KOPT-K1 (cell line): ENCODE results near the gene CD37.

Experiments used
- H3K27ac ChIP-seq: fragments of 200-600 bp; sonication (generic); 2 replicates; pipeline ENCODE4 v1.5.1; 2016; ENCODE audit warnings: antibody characterized with exemption, mild to moderate bottlenecking, low read depth, low read length; ENCODE audit not compliant: poor library complexity, severe bottlenecking
- H3K36me3 ChIP-seq: fragments of 200-600 bp; sonication (generic); 2 replicates; pipeline ENCODE4 v1.5.1; 2017; ENCODE audit warnings: antibody characterized with exemption, mild to moderate bottlenecking, low read length, moderate library complexity; ENCODE audit not compliant: insufficient read depth
- H3K9me3 ChIP-seq: fragments of 200-600 bp; sonication (generic); 2 replicates; pipeline ENCODE4 v1.5.1; 2017; ENCODE audit warnings: antibody characterized with exemption, low read length, mild to moderate bottlenecking; ENCODE audit not compliant: insufficient read depth, poor library complexity, severe bottlenecking

Gene CD37

DNA sequence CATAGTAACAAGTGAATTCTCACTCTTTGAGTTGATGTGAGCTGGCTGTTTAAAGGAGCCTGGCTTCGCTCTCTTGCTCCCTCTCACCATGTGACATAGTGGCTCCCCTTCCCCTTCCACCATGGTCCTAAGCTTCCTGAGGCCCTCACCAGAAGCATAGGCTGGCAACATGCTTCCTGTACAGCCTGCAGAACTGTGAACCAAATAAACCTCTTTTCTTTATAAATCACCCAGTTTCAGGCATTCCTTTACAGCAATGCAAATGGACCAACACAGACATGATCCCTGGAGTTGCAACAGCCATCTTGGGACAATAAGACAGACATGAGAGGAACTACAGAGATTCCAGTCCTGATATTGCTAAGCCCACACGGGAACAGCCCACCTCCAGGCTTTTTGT, 14.4 kb downstream of the CD37 start:
- Histone ChIP-seq H3K9me3 (peaks cover 7% of the 10 kb centered on the region), H3K36me3 (no peaks in the 10 kb centered on the region), H3K27ac (no peak overlapping the region)

DNA sequence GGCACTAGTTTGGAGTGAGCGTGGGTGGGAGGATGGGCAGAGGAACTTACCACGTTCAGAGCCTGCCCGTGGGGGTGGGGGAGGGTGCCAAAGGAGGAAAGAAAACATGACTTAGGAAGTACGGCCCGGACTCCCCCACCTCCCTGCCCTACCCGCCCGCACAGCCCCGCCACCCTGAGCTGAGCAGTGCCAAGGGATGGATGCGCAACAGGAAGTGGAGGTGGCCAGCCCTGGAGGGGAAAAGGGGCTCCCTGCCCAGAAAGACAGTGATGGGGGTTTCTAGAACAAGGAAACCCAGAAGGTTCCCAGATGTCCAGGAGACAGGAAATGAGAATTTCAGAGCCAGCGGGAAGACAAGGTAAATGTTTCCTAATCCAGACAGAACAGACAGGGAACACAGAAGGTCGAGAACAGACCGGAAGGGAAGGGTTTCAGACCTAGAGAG, 20.7 kb downstream of the CD37 start:
- H3K36me3 ChIP-seq: no peaks in the 10 kb centered on the region
- H3K9me3 ChIP-seq: no peaks in the 10 kb centered on the region
- no peak overlapping the region for H3K27ac ChIP-seq

GRCh38 chr19:49356382-49356781, 21.2 kb downstream of the CD37 start:
- Histone ChIP-seq H3K27ac (no peak overlapping the region), H3K36me3 (no peaks in the 10 kb centered on the region), H3K9me3 (no peaks in the 10 kb centered on the region)

GRCh38 chr19:49357186-49357585, 22.0 kb downstream of the CD37 start:
- H3K27ac ChIP-seq: no peak overlapping the region
- no peaks in the 10 kb centered on the region for H3K36me3 ChIP-seq
- H3K9me3 ChIP-seq: no peaks in the 10 kb centered on the region

DNA sequence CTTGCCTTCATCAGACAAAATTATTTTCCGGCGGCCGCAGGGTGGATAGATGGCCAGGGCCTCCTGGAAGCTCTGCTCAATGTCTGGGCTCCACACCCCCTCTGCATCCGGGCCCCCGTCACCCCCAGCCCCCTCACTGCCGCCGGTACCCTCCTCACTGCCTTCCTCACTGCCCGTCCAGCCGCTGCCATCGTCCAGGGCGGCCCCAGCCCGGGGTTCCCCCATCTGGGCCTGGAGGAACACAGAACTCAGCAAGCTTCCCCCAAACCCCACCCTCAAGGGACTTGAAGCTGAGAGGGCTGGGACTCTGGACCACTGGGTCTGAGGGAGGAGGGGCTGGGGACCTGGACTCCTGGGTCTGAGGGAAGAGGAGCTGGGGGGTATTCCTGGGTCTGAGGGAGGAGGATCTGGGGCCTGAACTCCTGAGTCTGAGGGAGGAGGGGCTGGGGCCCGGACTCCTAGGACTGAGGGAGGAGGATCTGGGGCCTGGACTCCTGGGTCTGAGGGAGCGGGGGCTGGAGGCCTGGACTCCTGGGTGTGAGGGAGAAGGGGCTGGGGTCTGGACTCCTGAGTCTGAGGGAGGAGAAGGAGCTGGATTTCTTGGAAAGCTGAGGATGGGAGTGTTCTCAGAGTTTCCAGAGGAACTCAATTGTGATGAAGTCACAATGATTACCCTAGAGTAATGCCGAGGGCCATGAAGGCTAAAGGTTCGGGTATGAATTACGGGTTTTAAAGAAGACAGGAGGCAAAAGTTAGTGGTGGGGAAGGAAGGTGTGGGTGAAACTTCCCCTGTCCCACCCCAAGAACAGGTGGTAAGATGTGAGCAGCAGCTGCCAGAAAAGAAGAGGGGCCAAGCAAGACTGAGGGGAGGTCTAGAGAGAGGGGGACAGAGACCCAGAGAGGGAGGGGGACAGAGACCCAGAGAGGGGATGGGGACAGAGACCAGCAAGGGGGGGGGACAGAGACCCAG, 24.9 kb downstream of the CD37 start:
- Histone ChIP-seq H3K9me3 (no peaks in the 10 kb centered on the region), H3K36me3 (no peaks in the 10 kb centered on the region), H3K27ac (no peak overlapping the region)

DNA sequence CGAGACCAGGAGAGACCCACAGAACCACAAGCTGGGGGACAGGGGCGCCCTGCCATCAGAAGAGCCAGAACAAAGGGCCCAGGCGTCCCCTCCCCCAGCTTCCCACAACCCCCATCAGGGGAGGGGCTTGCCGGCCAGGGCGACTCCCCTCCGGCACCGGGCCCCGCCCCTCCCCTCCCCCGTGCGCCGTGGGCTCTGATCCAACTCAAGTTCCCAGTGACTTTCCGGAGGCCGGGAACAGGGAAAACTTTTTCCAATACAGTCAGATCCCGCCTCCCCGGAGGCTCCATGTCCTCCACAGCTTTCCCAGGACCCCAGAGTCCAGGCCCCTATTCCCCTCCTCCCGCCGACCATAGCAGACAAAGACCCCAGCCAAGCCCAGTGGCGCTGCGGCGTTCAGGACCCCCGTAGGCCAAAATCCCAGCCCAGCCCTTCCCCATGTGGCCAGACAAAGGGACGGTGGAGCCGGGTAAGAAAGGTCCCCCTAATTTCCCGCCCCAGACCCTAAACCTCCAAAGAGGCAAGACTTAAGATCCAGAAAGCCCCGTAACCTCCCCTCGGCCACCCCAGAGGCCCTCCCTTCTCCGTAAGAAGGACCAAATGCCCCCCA, 26.3 kb downstream of the CD37 start:
- Histone ChIP-seq H3K27ac (no peak overlapping the region), H3K9me3 (no peaks in the 10 kb centered on the region), H3K36me3 (no peaks in the 10 kb centered on the region)

DNA sequence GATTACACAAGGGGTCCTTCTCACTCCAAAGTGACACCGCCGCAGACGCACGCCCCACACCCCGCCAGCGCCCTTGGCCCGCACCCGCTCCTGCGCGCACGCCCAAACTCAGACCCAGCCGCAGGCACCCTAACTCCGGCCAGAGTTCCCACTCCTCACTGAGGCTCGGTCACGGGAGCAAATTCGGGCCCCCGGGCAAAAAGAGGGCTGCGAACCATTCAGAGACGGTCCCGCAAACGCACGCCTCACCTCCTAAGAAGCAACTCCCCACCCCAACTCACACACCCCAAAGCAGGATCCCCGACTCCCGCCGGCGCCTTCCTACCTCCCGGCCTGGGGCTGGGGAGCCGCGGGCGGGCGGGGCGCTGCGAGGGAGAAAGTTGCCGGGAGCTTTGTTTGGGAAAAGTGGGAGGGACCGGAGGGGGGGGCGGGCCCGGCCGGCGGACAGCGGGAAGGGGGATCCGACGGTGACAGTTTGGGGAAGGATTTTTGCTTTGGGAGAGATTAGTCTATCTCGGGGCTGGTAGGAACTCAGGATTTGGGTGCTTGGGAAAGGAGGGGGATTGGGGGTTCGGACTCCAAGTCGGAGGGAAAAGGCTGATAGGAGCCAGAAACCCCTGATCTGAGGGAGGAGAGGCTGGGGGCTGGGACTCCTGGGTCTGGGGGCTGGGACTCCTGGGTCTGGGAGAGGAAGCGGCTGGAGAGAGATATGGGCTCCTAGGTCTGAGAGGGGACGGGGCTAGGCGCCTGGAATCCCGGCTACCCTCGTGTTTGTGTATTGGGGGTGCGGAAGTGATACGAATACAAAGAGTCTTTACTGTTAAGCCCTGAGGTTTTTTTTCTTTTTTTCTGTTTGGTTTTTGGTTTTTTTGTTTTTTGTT, 27.1 kb downstream of the CD37 start, which contains the start of gene TEAD2:
Gene TEAD2 (minus strand): TSS at position 369 of the 881 bp plus-strand sequence. CDS start 2,341 bp downstream, outside the sequence.
- no peaks in the 10 kb centered on the region for H3K9me3 ChIP-seq
- H3K36me3 ChIP-seq: no peaks in the 10 kb centered on the region
- no peak within 1 kb of the TSS for H3K27ac ChIP-seq

- Histone ChIP-seq H3K27ac (no peak overlapping the region), H3K36me3 (no peaks in the 10 kb centered on the region), H3K9me3 (no peaks in the 10 kb centered on the region)
Observed at GRCh38 chr19:49362929-49363267, 27.7 kb downstream of the CD37 start.

DNA sequence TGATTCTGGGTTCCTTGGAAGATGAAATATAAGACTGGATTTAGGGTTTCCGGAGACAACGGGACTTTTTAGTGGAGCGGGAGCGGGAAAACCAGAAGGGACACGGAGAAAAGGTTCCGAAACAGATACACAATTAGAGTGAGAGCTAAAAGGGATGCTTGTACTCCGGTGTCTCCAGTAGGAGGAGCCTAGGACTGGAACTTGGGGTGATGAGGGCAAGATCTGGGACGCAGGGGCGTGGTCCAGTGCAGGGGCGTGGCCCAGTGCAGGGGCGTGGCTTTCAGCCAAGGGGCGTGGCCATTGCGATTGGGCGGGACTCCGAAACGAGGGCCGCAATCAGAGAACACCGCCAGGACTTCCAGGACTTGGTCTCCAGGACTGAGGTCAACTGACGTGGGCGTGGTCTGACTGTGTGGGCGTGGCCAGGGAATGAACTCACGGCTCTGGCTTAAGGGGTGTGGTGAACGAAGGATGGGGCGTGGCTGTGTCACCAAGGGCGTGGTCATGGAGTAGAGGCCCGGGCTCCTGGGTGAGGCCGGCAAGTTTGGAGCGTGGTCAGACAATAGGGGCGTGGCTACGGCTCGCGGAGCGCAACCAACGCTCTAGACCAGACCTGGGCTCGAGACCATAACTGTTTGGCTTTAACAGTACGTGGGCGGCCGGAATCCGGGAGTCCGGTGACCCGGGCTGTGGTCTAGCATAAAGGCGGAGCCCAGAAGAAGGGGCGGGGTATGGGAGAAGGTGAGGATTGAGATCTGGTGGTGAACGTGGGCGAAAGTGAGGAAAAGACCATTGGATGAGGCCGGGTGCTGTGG, 28.3 kb downstream of the CD37 start, which contains the start of gene DKKL1:
Gene DKKL1 (plus strand): TSS at position 610 of the 815 bp plus-strand sequence. CDS start 122 bp downstream, at position 732.
- Histone ChIP-seq H3K36me3 (no peaks in the 10 kb centered on the region), H3K9me3 (no peaks in the 10 kb centered on the region), H3K27ac (no peak within 1 kb of the TSS)

- Histone ChIP-seq H3K9me3 (peaks cover 7% of the 10 kb centered on the region), H3K36me3 (no peaks in the 10 kb centered on the region), H3K27ac (no peak overlapping the region)
Observed at GRCh38 chr19:49364083-49364737, 29.0 kb downstream of the CD37 start.

DNA sequence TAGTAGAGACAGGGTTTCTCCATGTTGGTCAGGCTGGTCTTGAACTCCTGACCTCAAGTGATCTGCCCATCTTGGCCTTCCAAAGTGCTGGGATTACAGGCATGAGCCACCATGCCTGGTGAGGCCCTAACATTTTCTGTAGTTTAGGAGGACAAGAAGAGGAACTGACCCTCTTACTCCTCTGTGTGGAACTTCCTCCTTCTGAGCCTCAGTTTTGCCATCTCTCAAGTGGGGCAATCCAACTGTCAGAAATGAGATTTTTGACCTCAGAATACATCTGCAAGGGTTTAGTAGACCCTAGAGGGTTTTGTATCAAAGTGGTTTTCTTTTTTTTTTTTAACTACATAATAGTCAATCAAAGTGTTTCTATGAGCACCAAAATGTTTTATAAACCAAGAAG, 30.9 kb downstream of the CD37 start:
- H3K9me3 ChIP-seq: peaks cover 19% of the 10 kb centered on the region
- H3K27ac ChIP-seq: no peak overlapping the region
- H3K36me3 ChIP-seq: no peaks in the 10 kb centered on the region

DNA sequence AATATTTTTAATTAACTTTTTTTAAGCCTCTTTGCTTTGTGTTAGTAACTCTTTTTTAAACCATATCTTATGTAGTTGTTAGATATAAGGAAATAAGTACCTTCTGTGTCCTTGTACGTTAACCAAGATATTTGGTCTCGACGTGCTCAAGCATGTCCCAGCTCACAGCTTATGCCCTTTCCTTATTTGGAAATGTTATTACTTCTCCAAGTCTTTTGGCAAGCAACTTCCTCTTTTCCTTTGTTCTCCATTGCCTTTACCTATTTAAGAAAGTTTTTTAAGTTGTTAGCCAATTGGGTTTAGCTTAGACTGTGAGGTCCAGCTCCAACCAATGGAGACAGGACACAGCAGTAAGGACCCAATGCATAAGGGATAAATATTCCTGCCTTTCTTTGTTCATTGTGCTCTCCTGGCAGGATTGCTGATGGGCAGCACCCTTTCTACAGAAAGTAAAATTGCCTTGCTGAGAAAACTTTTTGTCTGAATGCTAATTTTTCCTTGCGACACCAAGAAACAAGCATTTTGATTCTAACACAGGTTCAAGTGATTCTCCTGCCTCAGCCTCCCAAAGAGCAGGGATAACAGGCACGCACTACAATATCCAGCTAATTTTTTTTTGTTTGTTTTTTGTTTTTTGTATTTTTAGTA, 33.6 kb downstream of the CD37 start:
- Histone ChIP-seq H3K36me3 (no peaks in the 10 kb centered on the region), H3K9me3 (peaks cover 19% of the 10 kb centered on the region), H3K27ac (no peak overlapping the region)

GRCh38 chr19:49371184-49371583, 36.0 kb downstream of the CD37 start:
- no peaks in the 10 kb centered on the region for H3K36me3 ChIP-seq
- no peak overlapping the region for H3K27ac ChIP-seq
- peaks cover 19% of the 10 kb centered on the region for H3K9me3 ChIP-seq
